ENCODE results near the gene TMBIM1.

The TMBIM1 gene

GRCh38 chr2:218253232-218253625, 39.1 kb downstream of the TMBIM1 start:
- FAIRE-seq = no peak

GRCh38 chr2:218252509-218253231, 39.6 kb downstream of the TMBIM1 start:
- no peak for FAIRE-seq

- FAIRE-seq = no peak
Measured at GRCh38 chr2:218249691-218250090, 42.6 kb downstream of the TMBIM1 start.

- no peak for FAIRE-seq
Measured at GRCh38 chr2:218245214-218245613, 47.1 kb downstream of the TMBIM1 start.

- FAIRE-seq = no peak
Measured at GRCh38 chr2:218244665-218245064, 47.6 kb downstream of the TMBIM1 start.

- no peak for FAIRE-seq
Measured at GRCh38 chr2:218244204-218244603, 48.1 kb downstream of the TMBIM1 start.

- no peak for FAIRE-seq
Measured at GRCh38 chr2:218238887-218239286, 53.4 kb downstream of the TMBIM1 start.

- no peak for FAIRE-seq
Measured at GRCh38 chr2:218236829-218237228, 55.5 kb downstream of the TMBIM1 start.

GRCh38 chr2:218235017-218235416, 57.3 kb downstream of the TMBIM1 start:
- FAIRE-seq = no peak

GRCh38 chr2:218234521-218234920, 57.8 kb downstream of the TMBIM1 start:
- FAIRE-seq = no peak

- no peak for FAIRE-seq
Measured at GRCh38 chr2:218233543-218233942, 58.8 kb downstream of the TMBIM1 start.

- FAIRE-seq = no peak
Measured at GRCh38 chr2:218230882-218231281, 61.4 kb downstream of the TMBIM1 start.

GRCh38 chr2:218229851-218230250, 62.5 kb downstream of the TMBIM1 start:
- no peak for FAIRE-seq

- no peak for FAIRE-seq
Measured at GRCh38 chr2:218229239-218229638, 63.1 kb downstream of the TMBIM1 start.

- no peak for FAIRE-seq
Measured at GRCh38 chr2:218228366-218229090, 63.8 kb downstream of the TMBIM1 start.

- FAIRE-seq = no peak
Measured at GRCh38 chr2:218226903-218227302, 65.4 kb downstream of the TMBIM1 start.

Measured in A204.1 (cell line).